OCI-LY7 (cell line): ENCODE results near the gene INAVA.

Source experiments
- CTCF ChIP-seq: fragments of 200-600 bp; sonication (generic); conservative IDR thresholded peaks from 2 replicates; pipeline ENCODE4 v1.5.1; 2014; ENCODE audit warnings: mild to moderate bottlenecking, antibody characterized with exemption, low read length, moderate library complexity, mixed read lengths
- EZH2phosphoT487 ChIP-seq: fragments of 200-600 bp; sonication (generic); IDR thresholded peaks from 2 replicates; pipeline ENCODE4 v1.6.1; 2018; ENCODE audit warnings: low read depth, borderline replicate concordance, mild to moderate bottlenecking, mixed run types, antibody characterized with exemption, low read length, moderate library complexity, mixed read lengths

- TF ChIP-seq CTCF = no peak
- no peak for TF ChIP-seq EZH2phosphoT487
Observed at GRCh38 chr1:200903793-200904192, 9.1 kb downstream of the INAVA start.
